Endothelial cell of umbilical vein (primary cell): ENCODE data around the gene OR52B6. TPM values are rescaled to one million over a fixed set of nuclear protein-coding genes. Genes with fewer than 3 reads are reported as not detected.

ENCODE experiments used
- BruUV-seq: library from RNA; stranded (reverse); fragments of 400-500 nt; replicated peaks from 2 replicates; lab custom pipeline; 2021; lab: Mats Ljungman, UMichigan
- CTCF ChIA-PET: fragments of 300-600, 350-600 bp; sonication (Branson Sonifier 250); formaldehyde crosslinking; loops from one replicate; lab custom pipeline; 2021; ENCODE audit warnings: antibody characterized with exemption, inconsistent platforms; lab: Charles Lee
- POLR2A ChIA-PET: fragments of 300-600, 350-600 bp; sonication (Branson Sonifier 250); formaldehyde crosslinking; loops from one replicate; lab custom pipeline; 2021; ENCODE audit warnings: antibody characterized with exemption, inconsistent platforms; lab: Charles Lee
- DNase-seq: peaks from one replicate; pipeline ENCODE4 v3.0.0-alpha.2; 2011; ENCODE audit warnings: low read depth, low spot score
- FAIRE-seq: peaks from 2 replicates; lab custom pipeline; 2011; peaks lifted over from hg19 to GRCh38; lab: Jason Lieb, UNC
- H2AFZ ChIP-seq: 2 replicates; pipeline ENCODE4 v1.6.0; 2012; ENCODE audit warnings: low read depth, low read length, control low read depth, inconsistent platforms
- H3K27ac ChIP-seq: 2 replicates; pipeline ENCODE4 v1.5.1; 2011; ENCODE audit warnings: low read depth, mild to moderate bottlenecking, control low read depth, low read length, moderate library complexity; ENCODE audit not compliant: insufficient read depth
- H3K27me3 ChIP-seq, 2 experiments: 2 replicates each; pipeline versions ENCODE4 v1.6.0 to v1.6.1; 2011; ENCODE audit warnings: low read length in 2 of 2, mixed read lengths in 1 of 2; ENCODE audit not compliant: control insufficient read depth in 2 of 2, insufficient read depth in 2 of 2
- H3K36me3 ChIP-seq, 2 experiments: 2 replicates in 1 of 2; 3 replicates in 1 of 2; pipeline ENCODE4 v1.5.1; 2011; ENCODE audit warnings: low read length in 2 of 2, mild to moderate bottlenecking in 1 of 2, moderate library complexity in 1 of 2; ENCODE audit not compliant: control insufficient read depth in 2 of 2, insufficient read depth in 2 of 2; ENCODE audit errors: extremely low read depth in 1 of 2
- H3K4me1 ChIP-seq: 3 replicates; pipeline ENCODE4 v1.5.1; 2011; ENCODE audit warnings: mild to moderate bottlenecking, low read length; ENCODE audit not compliant: control insufficient read depth, insufficient read depth; ENCODE audit errors: extremely low read depth
- H3K4me2 ChIP-seq: 2 replicates; pipeline ENCODE4 v1.6.1; 2011; ENCODE audit warnings: low read length, control low read depth, mixed read lengths; ENCODE audit not compliant: insufficient read depth
- H3K4me3 ChIP-seq, 3 experiments: fragments of 200-600 bp in 1 of 3; sonication (generic), shearing (Covaris generic) in 1 of 3; replicated peaks in 1 of 3; 2 replicates each; pipeline ENCODE4 v1.5.1; 2011 to 2016; ENCODE audit warnings: control low read depth in 3 of 3, low read length in 3 of 3, mild to moderate bottlenecking in 2 of 3, inconsistent platforms in 1 of 3, low read depth in 1 of 3, moderate library complexity in 1 of 3; ENCODE audit not compliant: insufficient read depth in 1 of 3
- H3K79me2 ChIP-seq: 2 replicates; pipeline ENCODE4 v1.6.0; 2012; ENCODE audit warnings: low read length, inconsistent platforms; ENCODE audit not compliant: control insufficient read depth, insufficient read depth
- H3K9ac ChIP-seq: replicated peaks from 2 replicates; pipeline ENCODE3; 2011; ENCODE audit warnings: low read length, control low read depth; ENCODE audit not compliant: insufficient read depth; ENCODE audit errors: extremely low read depth
- H3K9me1 ChIP-seq: replicated peaks from 3 replicates; pipeline ENCODE4 v1.6.0; 2011; ENCODE audit warnings: mild to moderate bottlenecking, low read length; ENCODE audit not compliant: control insufficient read depth, insufficient read depth; ENCODE audit errors: extremely low read depth
- H3K9me3 ChIP-seq: replicated peaks from 2 replicates; pipeline ENCODE4 v1.5.1; 2012; ENCODE audit warnings: low read length, inconsistent platforms; ENCODE audit not compliant: control insufficient read depth, insufficient read depth
- H4K20me1 ChIP-seq: replicated peaks from 2 replicates; pipeline ENCODE3; 2011; ENCODE audit warnings: mild to moderate bottlenecking, low read length; ENCODE audit not compliant: control insufficient read depth, insufficient read depth; ENCODE audit errors: extremely low read depth
- CTCF ChIP-seq, 2 donors: IDR thresholded peaks; 1 replicate in 1 of 2; 2 replicates in 1 of 2; pipeline ENCODE4 v1.5.1; 2011; ENCODE audit warnings: low read length in 2 of 2, mild to moderate bottlenecking in 2 of 2, moderate library complexity in 2 of 2, control low read depth in 1 of 2, inconsistent platforms in 1 of 2, low read depth in 1 of 2; ENCODE audit not compliant: insufficient read depth in 1 of 2; ENCODE audit errors: extremely low read depth in 1 of 2
- EZH2 ChIP-seq: IDR thresholded peaks from 2 replicates; pipeline ENCODE4 v1.6.1; 2012; ENCODE audit warnings: borderline replicate concordance, low read depth, mild to moderate bottlenecking, moderate library complexity, low read length, inconsistent platforms; ENCODE audit not compliant: severe bottlenecking
- FOS ChIP-seq: IDR thresholded peaks from 2 replicates; pipeline ENCODE4 v1.6.1; 2011; ENCODE audit warnings: mild to moderate bottlenecking, low read length, moderate library complexity, borderline replicate concordance; ENCODE audit not compliant: insufficient read depth
- GATA2 ChIP-seq: IDR thresholded peaks from 2 replicates; pipeline ENCODE4 v1.7.0; 2011; ENCODE audit warnings: low read depth, mild to moderate bottlenecking, moderate library complexity, mixed read lengths, low read length; ENCODE audit not compliant: insufficient read length, insufficient read depth
- JUN ChIP-seq: IDR thresholded peaks from 2 replicates; pipeline ENCODE4 v1.6.1; 2011; ENCODE audit warnings: borderline replicate concordance, low read depth; ENCODE audit not compliant: insufficient read length, insufficient read depth
- MAX ChIP-seq: IDR thresholded peaks from 2 replicates; pipeline ENCODE4 v1.6.1; 2011; ENCODE audit not compliant: insufficient read depth, insufficient read length
- MYC ChIP-seq: IDR thresholded peaks from one replicate; pipeline ENCODE4 v1.6.1; 2011; ENCODE audit warnings: mild to moderate bottlenecking, low read depth, low read length
- POLR2A ChIP-seq: IDR thresholded peaks from 2 replicates; pipeline ENCODE4 v1.6.1; 2012; ENCODE audit warnings: low read depth, mild to moderate bottlenecking, control low read depth, low read length
- POLR2AphosphoS5 ChIP-seq: IDR thresholded peaks from 2 replicates; pipeline ENCODE4 v1.6.1; 2012; ENCODE audit warnings: low read depth, mild to moderate bottlenecking, control low read depth, low read length, moderate library complexity; ENCODE audit not compliant: insufficient read depth
- dilution Hi-C: fragments of 300-500 bp; cut with MboI; formaldehyde crosslinking; loops from one replicate; pipeline ENCODE4 v1.15.0; 2019; ENCODE audit warnings: low sequenced_read_pairs; ENCODE audit not compliant: extremely low pct_ligation_motif_present
- intact Hi-C: fragments of 100-400 bp; cut with micrococcal nuclease; formaldehyde crosslinking; loops from one replicate; pipeline ENCODE4 v1.10.0; 2022
- polyA plus RNA-seq, 4 experiments: library from polyadenylated mRNA; depleted of rRNA in 3 of 4; stranded (reverse) in 3 of 4; unstranded in 1 of 4; fragments of >200 nt; gene quantifications; 2 replicates each; pipeline versions ENCODE4 v1.2.1 to v1.2.3, GENCODE V29; 2011 to 2012; ENCODE audit warnings: missing spikeins in 1 of 4
- total RNA-seq: library from RNA; stranded (reverse); gene quantifications from 2 replicates; pipeline ENCODE4 v1.2.3, GENCODE V29; 2021

The OR52B6 gene
- total and polyA plus RNA-seq, 2 donors (not counting 3 experiments of a cell fraction or from before 2014, with no cell fraction given) = not detected

- DNase-seq (no peak), FAIRE-seq (no peak)
- Histone ChIP-seq H3K4me2 (no peak overlapping the region), H3K9me1 (no peaks in the 10 kb centered on the region), H3K9ac (no peak overlapping the region), H3K27ac (no peak overlapping the region), H3K4me1 (no peaks in the 10 kb centered on the region), H3K36me3 (no peaks in the 10 kb centered on the region), H3K27me3 (peaks cover 0 to 3% of the 10 kb centered on the region in 2 experiments), H2AFZ (no peak overlapping the region), H3K9me3 (no peaks in the 10 kb centered on the region), H4K20me1 (no peaks in the 10 kb centered on the region), H3K79me2 (no peaks in the 10 kb centered on the region), H3K4me3 (no peak overlapping the region)
- CTCF ChIA-PET = no interaction called here
- POLR2A ChIA-PET = no interaction called here
- no TSS peak for BruUV-seq
- dilution Hi-C loops (no loop called here), intact Hi-C loops (no loop called here)
- no peak for TF ChIP-seq GATA2
- TF ChIP-seq POLR2AphosphoS5 = no peak
- no peak for TF ChIP-seq JUN
- no peak for TF ChIP-seq FOS
- TF ChIP-seq EZH2 = no peak
- TF ChIP-seq MAX = no peak
- TF ChIP-seq CTCF (IDR thresholded peaks at IDR 0.05; ENCODE audit: extremely low read depth in 1 of 2, insufficient read depth in 1 of 2, low read depth in 1 of 2, low read length in 2 of 2) = no peak
- no peak for TF ChIP-seq MYC
- no peak for TF ChIP-seq POLR2A
Observed at GRCh38 chr11:5577101-5577500, 3.6 kb upstream of the OR52B6 start.
